WTC11 (cell line): ENCODE measurements around the gene MARS1. TPM values are rescaled to one million over a fixed set of nuclear protein-coding genes. Genes with fewer than 3 reads are reported as not detected.

Experiments
- ATAC-seq: fragments of 200-7000 bp; cut with Tn5 transposase; 2 replicates; pipeline ENCODE4 v1.10.0; 2021; ENCODE audit warnings: mild to moderate bottlenecking, moderate library complexity
- CTCF ChIA-PET: fragments of 300-600 bp; sonication (Branson Sonifier 250); formaldehyde crosslinking; loops from one replicate; lab custom pipeline; 2021; ENCODE audit warnings: antibody characterized with exemption; lab: Charles Lee
- POLR2A ChIA-PET: fragments of 350-600 bp; sonication (Branson Sonifier 250); formaldehyde crosslinking; loops from one replicate; lab custom pipeline; 2021; ENCODE audit warnings: antibody characterized with exemption; lab: Charles Lee
- DNase-seq: peaks from one replicate; pipeline ENCODE4 v3.0.0; 2021; ENCODE audit warnings: low spot score
- H3K27ac Mint-ChIP-seq: 2 replicates; pipeline ENCODE4 v1.8.0; 2021; ENCODE audit warnings: mixed read lengths
- H3K27me3 Mint-ChIP-seq: 2 replicates; pipeline ENCODE4 v1.8.0; 2021; ENCODE audit warnings: low read depth, mild to moderate bottlenecking, moderate library complexity, mixed read lengths
- H3K36me3 Mint-ChIP-seq: 2 replicates; pipeline ENCODE4 v1.8.0; 2021; ENCODE audit warnings: mixed read lengths
- H3K4me1 Mint-ChIP-seq: 2 replicates; pipeline ENCODE4 v1.8.0; 2022; ENCODE audit warnings: mixed read lengths
- H3K4me3 Mint-ChIP-seq: 2 replicates; pipeline ENCODE4 v1.8.0; 2021; ENCODE audit warnings: mild to moderate bottlenecking, moderate library complexity, mixed read lengths
- H3K9me3 Mint-ChIP-seq: 2 replicates; pipeline ENCODE4 v1.8.0; 2021; ENCODE audit warnings: mixed read lengths
- CDX4 ChIP-seq: fragments of 250-450 bp; sonication (Bioruptor Pico); IDR thresholded peaks from 2 replicates; pipeline ENCODE4 v1.9.0; 2021; ENCODE audit warnings: moderate library complexity, mild to moderate bottlenecking, inconsistent platforms, borderline replicate concordance
- CTCF ChIP-seq: fragments of 200-600 bp; IDR thresholded peaks from 2 replicates; pipeline ENCODE4 v1.8.0; 2022; ENCODE audit warnings: antibody characterized with exemption
- EMX1 ChIP-seq: fragments of 250-450 bp; sonication (Bioruptor Pico); IDR thresholded peaks from 2 replicates; pipeline ENCODE4 v1.8.0; 2021; ENCODE audit warnings: mild to moderate bottlenecking
- FOXP4 ChIP-seq: sonication (generic); formaldehyde crosslinking; IDR thresholded peaks from 2 replicates; pipeline ENCODE4 v1.8.0; 2022; ENCODE audit warnings: mild to moderate bottlenecking, missing genetic modification reagents
- GRHL2 ChIP-seq: fragments of 250-450 bp; sonication (Bioruptor Pico); IDR thresholded peaks from 2 replicates; pipeline ENCODE4 v1.8.0; 2022; ENCODE audit warnings: mild to moderate bottlenecking, moderate library complexity; ENCODE audit not compliant: insufficient replicate concordance, severe bottlenecking
- IRF2 ChIP-seq: sonication (generic); formaldehyde crosslinking; IDR thresholded peaks from 2 replicates; pipeline ENCODE4 v1.8.0; 2022; ENCODE audit warnings: low read depth, missing genetic modification reagents, borderline replicate concordance
- MAX ChIP-seq: sonication (generic); formaldehyde crosslinking; IDR thresholded peaks from 2 replicates; pipeline ENCODE4 v1.8.0; 2022; ENCODE audit warnings: mild to moderate bottlenecking, missing genetic modification reagents
- MXD4 ChIP-seq: fragments of 250-450 bp; sonication (Bioruptor Pico); IDR thresholded peaks from 2 replicates; pipeline ENCODE4 v1.8.0; 2021; ENCODE audit warnings: mild to moderate bottlenecking, moderate library complexity, borderline replicate concordance
- MYBL2 ChIP-seq: sonication (generic); formaldehyde crosslinking; IDR thresholded peaks from 2 replicates; pipeline ENCODE4 v1.8.1; 2023; ENCODE audit warnings: mild to moderate bottlenecking, moderate library complexity, missing genetic modification reagents
- NFE2L1 ChIP-seq: sonication (generic); formaldehyde crosslinking; IDR thresholded peaks from 2 replicates; pipeline ENCODE4 v1.8.1; 2023; ENCODE audit warnings: missing genetic modification reagents
- NR3C1 ChIP-seq: sonication (generic); formaldehyde crosslinking; conservative IDR thresholded peaks from 2 replicates; pipeline ENCODE4 v1.8.1; 2023; ENCODE audit warnings: low read depth, mild to moderate bottlenecking, missing genetic modification reagents
- RELA ChIP-seq: sonication (generic); formaldehyde crosslinking; IDR thresholded peaks from 2 replicates; pipeline ENCODE4 v1.8.1; 2022; ENCODE audit warnings: missing genetic modification reagents, mild to moderate bottlenecking, borderline replicate concordance
- SOX15 ChIP-seq: fragments of 250-450 bp; sonication (Bioruptor Pico); IDR thresholded peaks from 2 replicates; pipeline ENCODE4 v1.9.0; 2021; ENCODE audit warnings: mild to moderate bottlenecking
- TP53 ChIP-seq: sonication (generic); formaldehyde crosslinking; IDR thresholded peaks from 2 replicates; pipeline ENCODE4 v1.8.1; 2023; ENCODE audit warnings: mild to moderate bottlenecking, missing genetic modification reagents
- ZNF138 ChIP-seq: sonication (generic); formaldehyde crosslinking; conservative IDR thresholded peaks from 2 replicates; pipeline ENCODE4 v1.8.1; 2022; ENCODE audit warnings: mild to moderate bottlenecking, moderate library complexity, missing genetic modification reagents
- ZNF219 ChIP-seq: sonication (generic); formaldehyde crosslinking; IDR thresholded peaks from 2 replicates; pipeline ENCODE4 v1.8.0; 2023; ENCODE audit warnings: missing genetic modification reagents, mild to moderate bottlenecking, borderline replicate concordance
- ZNF232 ChIP-seq: sonication (generic); formaldehyde crosslinking; IDR thresholded peaks from 2 replicates; pipeline ENCODE4 v1.8.0; 2022; ENCODE audit warnings: mild to moderate bottlenecking, missing genetic modification reagents
- ZNF281 ChIP-seq: sonication (generic); formaldehyde crosslinking; IDR thresholded peaks from 2 replicates; pipeline ENCODE4 v1.8.0; 2023; ENCODE audit warnings: mild to moderate bottlenecking, missing genetic modification reagents
- ZNF317 ChIP-seq: sonication (generic); formaldehyde crosslinking; IDR thresholded peaks from 2 replicates; pipeline ENCODE4 v1.8.1; 2023; ENCODE audit warnings: low read depth, mild to moderate bottlenecking, moderate library complexity, missing genetic modification reagents, borderline replicate concordance
- ZNF512 ChIP-seq: sonication (generic); formaldehyde crosslinking; IDR thresholded peaks from 2 replicates; pipeline ENCODE4 v1.8.1; 2022; ENCODE audit warnings: missing genetic modification reagents, borderline replicate concordance
- ZNF671 ChIP-seq: fragments of 250-450 bp; sonication (Bioruptor Pico); IDR thresholded peaks from 2 replicates; pipeline ENCODE4 v1.8.0; 2021; ENCODE audit warnings: mild to moderate bottlenecking
- ZSCAN18 ChIP-seq: fragments of 250-450 bp; sonication (Bioruptor Pico); IDR thresholded peaks from 2 replicates; pipeline ENCODE4 v2.1.2; 2022; ENCODE audit warnings: mild to moderate bottlenecking, moderate library complexity
- total RNA-seq: library from RNA; stranded (reverse); gene quantifications from 3 replicates; pipeline ENCODE4 v1.2.3, GENCODE V29; 2021

The MARS1 gene
- total RNA-seq, 1 experiment from 2014 or later: 367 TPM

GRCh38 chr12:57470970-57471656 is 16.8 kb upstream of the MARS1 start (continued):
- TF ChIP-seq MYBL2: no peak
- TF ChIP-seq MAX (CRISPR knock-in tag): no peak
- no peak for TF ChIP-seq ZNF281 (CRISPR knock-in tag)
- no peak for TF ChIP-seq SOX15 (CRISPR knock-in tag)
- TF ChIP-seq ZNF671: no peak
- no peak for TF ChIP-seq RELA (CRISPR knock-in tag)

GRCh38 chr12:57471661-57472060 is 16.2 kb upstream of the MARS1 start:
- POLR2A ChIA-PET: interaction anchor here (1.4 kb wide), 1 partner anchor 13 kb away, joined by 5 read pairs; no protein-coding TSS in a partner anchor
- Mint-ChIP-seq H3K4me1 (peaks cover 13% of the 10 kb centered on the region), H3K4me3 (no peak overlapping the region)
- DNase-seq: no peak
- CTCF ChIA-PET: interaction anchor here (1.9 to 2.0 kb wide), 2 partner anchors 9 to 13 kb away, joined by 4 read pairs; no protein-coding TSS in a partner anchor
- TF ChIP-seq NR3C1 (CRISPR knock-in tag) (no peak), ZSCAN18 (CRISPR knock-in tag) (no peak), ZNF232 (CRISPR knock-in tag) (no peak), GRHL2 (no peak), ZNF219 (CRISPR knock-in tag) (no peak), MXD4 (CRISPR knock-in tag) (no peak), CDX4 (CRISPR knock-in tag) (no peak)
- TF ChIP-seq, all 79 proteins: peak for 0
- no peaks in the 10 kb centered on the region for H3K36me3 Mint-ChIP-seq
- no peak overlapping the region for H3K27ac Mint-ChIP-seq
- no peak for ATAC-seq
- H3K27me3 Mint-ChIP-seq: peaks cover 57% of the 10 kb centered on the region
- no peaks in the 10 kb centered on the region for H3K9me3 Mint-ChIP-seq

- DNase-seq: no peak
- peaks cover 65% of the 10 kb centered on the region for H3K27me3 Mint-ChIP-seq
- H3K9me3 Mint-ChIP-seq: no peaks in the 10 kb centered on the region
- ATAC-seq: no peak
- no peaks in the 10 kb centered on the region for H3K36me3 Mint-ChIP-seq
- CTCF ChIA-PET: interaction anchor here (1.9 to 2.0 kb wide), 2 partner anchors 10 to 14 kb away, joined by 4 read pairs; no protein-coding TSS in a partner anchor
- POLR2A ChIA-PET: no interaction called here
- H3K27ac Mint-ChIP-seq: no peak overlapping the region
- peaks cover 20% of the 10 kb centered on the region for H3K4me1 Mint-ChIP-seq
- H3K4me3 Mint-ChIP-seq: no peak overlapping the region
- TF ChIP-seq ZNF219 (CRISPR knock-in tag) (no peak), NFE2L1 (no peak), ZNF138 (CRISPR knock-in tag) (no peak), CTCF (no peak), TP53 (CRISPR knock-in tag) (no peak), ZNF512 (CRISPR knock-in tag) (no peak), ZNF317 (CRISPR knock-in tag) (no peak), FOXP4 (CRISPR knock-in tag) (no peak), EMX1 (no peak), RELA (CRISPR knock-in tag) (no peak), IRF2 (CRISPR knock-in tag) (no peak), MXD4 (CRISPR knock-in tag) (no peak)
Observed at GRCh38 chr12:57472391-57472790, 15.5 kb upstream of the MARS1 start.
